Glomerular endothelial cell (primary cell): ENCODE measurements around the gene CNPY4. TPM values are rescaled to one million over a fixed set of nuclear protein-coding genes. Genes with fewer than 3 reads are reported as not detected.

Source experiments
- DNase-seq: peaks from one replicate; pipeline ENCODE4 v3.0.0-alpha.2; 2011; ENCODE audit warnings: low read depth, low spot score; ENCODE audit errors: extremely low read depth
- total RNA-seq: library from RNA; depleted of rRNA; stranded (reverse); fragments of >200 nt; gene quantifications from 2 replicates; pipeline ENCODE4 v1.2.3, GENCODE V29; 2015

CNPY4 gene
- total RNA-seq, 1 donor from 2014 or later = 23.6 TPM

DNA sequence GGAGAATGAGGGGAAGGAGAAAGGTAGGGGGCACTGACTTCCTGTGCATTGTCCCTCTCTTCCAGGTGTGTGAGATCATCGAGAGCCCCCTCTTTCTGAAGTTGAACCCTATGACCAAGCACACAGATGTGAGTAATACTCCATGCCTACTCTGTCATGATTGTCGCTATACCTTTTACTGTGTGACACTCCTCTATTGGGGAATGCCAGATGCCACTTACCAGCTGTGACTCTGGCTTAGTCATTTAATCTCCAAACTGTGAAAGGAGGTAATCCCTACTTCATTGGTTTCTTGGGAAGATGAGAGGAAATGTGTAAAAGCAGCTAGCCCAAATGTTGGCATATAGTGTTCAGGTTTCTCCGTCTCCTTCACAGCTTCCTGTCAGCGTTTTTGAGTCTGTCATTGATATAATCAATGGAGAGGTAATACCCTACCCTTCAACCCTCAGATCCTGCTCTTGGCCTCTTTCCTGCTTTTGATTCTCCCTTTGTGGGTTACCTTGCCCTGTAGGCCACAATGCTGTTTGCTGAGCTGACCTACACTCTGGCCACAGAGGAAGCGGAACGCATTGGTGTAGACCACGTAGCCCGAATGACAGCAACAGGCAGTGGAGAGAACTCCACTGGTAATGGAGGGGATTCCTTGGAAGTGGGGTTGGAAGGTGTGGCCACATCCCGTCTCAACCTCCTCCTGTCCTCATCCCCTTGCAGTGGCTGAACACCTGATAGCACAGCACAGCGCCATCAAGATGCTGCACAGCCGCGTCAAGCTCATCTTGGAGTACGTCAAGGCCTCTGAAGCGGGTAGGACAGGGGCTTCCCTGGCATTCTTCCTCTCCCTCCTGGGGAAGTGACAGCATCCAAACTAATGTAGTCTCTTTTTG lies 28.7 kb upstream of the CNPY4 start:
- DNase-seq = no peak

DNA sequence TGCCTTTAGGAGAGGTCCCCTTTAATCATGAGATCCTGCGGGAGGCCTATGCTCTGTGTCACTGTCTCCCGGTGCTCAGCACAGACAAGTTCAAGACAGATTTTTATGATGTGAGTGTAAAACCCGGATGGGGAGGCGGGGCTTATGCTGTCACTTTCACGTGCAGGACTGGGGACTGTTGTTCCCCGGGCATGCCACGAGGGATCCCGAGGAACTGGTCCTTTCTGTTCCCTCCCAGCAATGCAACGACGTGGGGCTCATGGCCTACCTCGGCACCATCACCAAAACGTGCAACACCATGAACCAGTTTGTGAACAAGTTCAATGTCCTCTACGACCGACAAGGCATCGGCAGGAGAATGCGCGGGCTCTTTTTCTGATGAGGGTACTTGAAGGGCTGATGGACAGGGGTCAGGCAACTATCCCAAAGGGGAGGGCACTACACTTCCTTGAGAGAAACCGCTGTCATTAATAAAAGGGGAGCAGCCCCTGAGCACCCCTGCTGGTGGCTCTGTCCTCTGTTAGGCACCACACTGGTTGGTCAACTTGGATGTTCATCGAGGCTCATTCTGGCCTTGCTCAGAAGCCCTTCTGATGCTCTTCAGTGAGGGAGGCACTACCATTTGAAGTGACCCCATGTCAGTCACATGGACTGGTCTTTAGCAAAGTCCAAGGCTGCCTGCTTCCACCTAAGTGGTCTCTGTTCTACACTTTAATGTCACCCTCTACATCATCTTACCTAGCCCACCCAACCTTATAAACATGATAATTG lies 27.8 kb upstream of the CNPY4 start:
- no peak for DNase-seq

DNA sequence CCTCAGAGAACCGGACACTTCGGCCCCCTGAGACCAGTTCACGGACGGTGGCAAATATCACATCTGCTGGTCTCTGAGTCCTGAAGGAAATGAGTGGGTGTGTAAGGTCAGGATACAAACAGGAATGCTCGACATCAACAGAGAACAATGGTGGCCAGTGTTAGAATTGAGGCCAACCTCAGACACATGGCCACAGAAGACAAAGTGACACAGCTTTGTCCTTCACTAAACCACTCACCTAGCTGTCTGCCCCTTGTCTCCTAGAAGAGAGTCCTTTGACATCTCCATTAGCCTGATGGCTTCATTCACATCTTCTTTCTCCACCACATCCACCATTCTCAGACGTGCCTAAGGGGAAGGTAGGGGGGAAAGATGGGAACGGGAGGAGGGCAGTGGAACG lies 26.4 kb upstream of the CNPY4 start:
- DNase-seq = no peak

DNA sequence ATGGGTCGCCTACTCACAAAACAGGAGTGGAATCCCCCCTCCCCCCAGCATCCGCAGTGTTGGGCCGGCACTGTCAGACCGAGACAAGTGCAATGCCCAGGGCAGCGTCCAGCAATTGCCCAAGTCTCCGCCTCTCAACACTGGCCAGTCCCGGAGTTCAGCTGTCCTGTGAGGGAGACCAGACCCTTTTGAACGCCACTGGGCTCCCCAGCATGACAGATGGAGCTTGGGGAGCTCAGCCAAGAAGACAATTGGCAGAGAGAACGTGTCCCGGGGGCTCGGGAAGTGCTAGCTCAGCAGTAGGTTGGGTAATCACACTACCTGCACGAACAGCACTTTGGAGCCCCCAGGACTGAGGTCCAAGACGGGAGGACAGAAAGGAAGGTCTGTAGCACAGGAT lies 25.9 kb upstream of the CNPY4 start:
- no peak for DNase-seq

DNA sequence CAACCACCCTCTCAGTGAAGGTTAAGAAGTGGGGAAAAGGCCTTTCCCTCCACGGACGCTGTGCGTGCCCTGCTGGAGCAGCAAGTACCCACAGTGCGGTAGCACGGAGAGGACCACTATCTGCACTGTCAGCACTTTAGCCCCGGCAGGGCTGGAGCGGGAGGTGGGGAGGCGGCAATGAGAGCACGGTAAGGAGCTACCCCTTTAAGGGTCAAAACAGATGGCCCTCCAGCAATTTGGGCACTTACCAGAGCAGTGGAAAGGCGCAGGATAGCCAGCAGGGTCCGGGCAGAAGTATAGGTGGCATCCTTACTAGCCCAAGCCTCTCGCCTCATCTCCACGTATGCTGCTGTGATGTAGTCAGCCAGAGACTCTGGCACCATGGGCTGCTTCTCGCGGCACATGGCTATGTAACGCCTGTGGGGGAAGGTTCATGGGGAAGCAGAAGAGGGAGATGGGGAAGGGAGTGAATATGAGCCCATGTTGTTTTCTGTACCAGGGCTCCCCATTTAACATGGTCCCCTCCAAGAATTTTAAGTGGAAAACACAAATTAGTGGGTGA lies 25.4 kb upstream of the CNPY4 start:
- DNase-seq = no peak

DNA sequence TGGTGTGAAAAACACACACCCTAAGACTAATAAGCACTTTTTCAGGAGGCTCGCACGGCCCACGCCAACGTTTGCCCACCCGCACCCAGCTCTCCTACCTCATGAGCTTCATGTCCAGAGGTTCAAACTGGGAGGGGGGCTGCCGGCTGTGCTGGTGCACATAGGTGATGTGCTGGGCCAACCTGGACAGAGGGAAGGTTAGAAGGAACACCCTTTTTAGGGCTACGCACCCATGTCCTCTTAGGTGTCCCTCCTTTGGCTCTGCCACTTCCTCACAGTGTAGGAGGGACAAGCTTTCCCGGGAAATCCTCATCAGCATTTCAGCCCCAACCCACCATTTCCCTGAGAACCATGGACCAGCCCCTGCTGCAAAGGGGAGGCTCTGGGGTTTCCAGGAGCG lies 24.1 kb upstream of the CNPY4 start:
- no peak for DNase-seq

DNA sequence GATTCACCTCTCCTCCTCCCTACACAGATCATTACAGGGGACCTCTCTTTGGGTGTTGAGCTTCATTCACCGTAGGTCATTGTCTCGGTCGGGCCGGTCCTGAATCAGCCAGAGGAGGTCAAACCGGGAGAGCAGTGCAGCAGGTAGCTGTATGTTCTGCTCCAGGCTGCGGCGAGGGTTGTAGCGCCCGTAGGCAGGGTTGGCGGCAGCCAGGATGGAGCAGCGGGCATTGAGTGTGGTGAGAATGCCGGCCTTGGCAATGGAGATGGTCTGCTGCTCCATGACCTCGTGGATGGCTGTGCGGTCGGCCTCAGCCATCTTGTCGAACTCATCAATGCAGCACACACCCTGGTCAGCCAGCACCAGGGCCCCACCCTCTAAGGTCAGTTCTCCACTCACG lies 23.7 kb upstream of the CNPY4 start:
- no peak for DNase-seq

DNA sequence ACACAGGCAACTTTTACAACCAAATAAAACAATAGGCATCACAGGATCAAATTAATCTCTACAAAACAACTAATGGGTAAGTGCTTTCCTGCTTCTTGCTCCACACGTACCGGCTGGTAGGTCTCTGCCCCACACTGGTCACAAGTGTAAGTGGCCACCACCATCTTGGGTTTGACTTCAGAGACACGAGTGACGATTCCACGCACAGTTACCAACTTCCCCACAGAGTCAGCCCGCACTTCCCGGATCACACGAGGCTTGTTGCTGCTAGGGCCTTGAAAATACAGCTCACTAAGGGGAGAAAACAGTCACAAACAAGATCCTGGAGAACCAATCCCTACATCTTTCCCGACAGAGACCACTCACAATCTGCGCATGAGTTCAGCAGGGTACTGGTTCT lies 20.5 kb upstream of the CNPY4 start:
- no peak for DNase-seq

DNA sequence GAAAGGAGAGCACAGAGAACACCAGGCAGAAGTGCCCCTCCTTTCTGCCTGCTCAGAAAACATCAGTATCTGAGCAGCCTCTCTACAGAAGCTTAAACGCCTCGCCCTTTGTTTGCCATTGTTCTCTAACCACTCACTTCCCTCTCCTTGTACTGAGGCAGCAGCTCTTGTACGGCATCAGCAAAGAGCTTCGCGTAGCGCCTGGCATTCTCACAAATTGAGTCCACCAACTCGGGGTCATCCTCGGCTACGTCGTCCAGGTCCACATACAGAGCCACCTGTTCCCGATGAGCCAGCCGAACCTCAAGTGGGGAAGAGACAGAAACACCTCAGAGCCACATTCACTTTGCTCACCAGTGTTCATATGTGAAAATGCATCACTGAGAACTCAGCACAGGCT lies 20.0 kb upstream of the CNPY4 start:
- DNase-seq = no peak

DNA sequence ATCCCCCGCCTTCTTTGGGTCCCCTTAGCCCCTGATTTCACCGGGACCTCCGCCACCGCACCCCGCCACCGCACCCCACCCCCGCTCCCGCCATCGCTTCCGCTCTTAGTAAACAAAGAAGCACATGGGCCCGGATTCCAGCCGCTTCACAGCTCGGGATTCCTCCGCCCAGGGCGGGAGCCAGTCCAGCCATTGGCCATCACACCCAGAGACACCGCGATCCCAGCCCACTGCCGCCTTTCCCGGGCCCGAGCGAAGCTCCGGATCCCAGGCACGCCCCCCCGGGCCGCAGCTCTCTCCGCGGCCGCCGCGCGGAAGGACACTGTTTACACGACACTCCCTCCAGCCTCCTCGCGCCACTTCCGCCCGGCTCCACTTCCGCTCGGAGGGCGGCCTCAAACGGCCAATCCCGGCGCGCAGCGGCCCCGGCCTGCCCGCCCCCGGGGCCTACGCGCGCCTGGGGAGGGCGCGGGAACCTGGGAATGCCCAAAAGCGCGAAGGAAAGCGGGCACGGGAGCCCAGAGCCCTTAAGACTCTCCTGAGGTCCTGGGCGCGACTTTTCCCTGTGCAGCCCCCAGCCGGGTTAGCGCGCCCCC lies 18.9 kb upstream of the CNPY4 start:
- DNase-seq = peak; percentile 58

DNA sequence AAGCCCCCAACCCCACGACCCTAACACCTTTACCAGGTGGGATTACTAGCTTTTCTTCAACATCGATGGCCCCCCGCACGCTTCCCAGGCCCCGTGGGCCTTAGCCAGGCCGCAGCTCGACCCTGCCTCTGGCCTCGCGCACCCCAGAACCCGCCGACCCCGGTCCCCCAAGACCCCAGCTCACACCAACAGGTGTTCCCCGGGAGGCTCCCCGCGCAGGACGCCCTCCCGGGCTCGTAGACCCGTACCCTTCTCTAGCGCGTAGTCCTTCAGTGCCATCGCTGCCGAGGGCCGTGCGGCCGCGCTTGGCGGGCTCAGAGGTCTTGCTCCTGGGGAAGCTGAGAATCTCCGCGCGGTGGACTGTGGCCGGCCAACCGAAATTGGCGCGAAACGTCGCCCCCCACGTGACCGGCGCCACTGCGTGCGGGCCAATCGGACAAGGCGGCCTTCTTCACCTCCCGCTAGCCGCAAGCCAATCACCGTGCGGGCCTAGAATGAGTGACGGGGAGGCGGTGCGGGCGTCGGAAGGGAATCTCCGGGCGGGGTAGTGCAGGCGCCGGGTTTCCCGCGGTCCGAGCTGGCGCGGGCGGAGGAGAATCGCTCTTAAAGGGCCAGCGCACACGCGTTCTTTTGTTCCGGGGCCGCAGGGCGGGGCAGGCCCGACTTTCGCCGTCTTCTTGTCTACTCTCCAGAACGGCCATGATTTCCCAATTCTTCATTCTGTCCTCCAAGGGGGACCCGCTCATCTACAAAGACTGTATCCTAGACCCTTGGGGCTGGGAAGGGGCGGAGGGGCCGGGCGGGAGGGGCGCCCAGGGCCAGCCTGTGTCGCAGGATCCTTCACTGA lies 18.2 kb upstream of the CNPY4 start, which contains the start of the genes AP4M1 and MCM7:
TSS of gene AP4M1 (plus strand) at position 628 of the 847 bp plus-strand sequence. CDS start at position 700, 72 bp downstream.
TSS of gene MCM7 (minus strand) at position 382 of the 847 bp plus-strand sequence. CDS start at position 279, 103 bp downstream.
- DNase-seq = peak; percentile 70

DNA sequence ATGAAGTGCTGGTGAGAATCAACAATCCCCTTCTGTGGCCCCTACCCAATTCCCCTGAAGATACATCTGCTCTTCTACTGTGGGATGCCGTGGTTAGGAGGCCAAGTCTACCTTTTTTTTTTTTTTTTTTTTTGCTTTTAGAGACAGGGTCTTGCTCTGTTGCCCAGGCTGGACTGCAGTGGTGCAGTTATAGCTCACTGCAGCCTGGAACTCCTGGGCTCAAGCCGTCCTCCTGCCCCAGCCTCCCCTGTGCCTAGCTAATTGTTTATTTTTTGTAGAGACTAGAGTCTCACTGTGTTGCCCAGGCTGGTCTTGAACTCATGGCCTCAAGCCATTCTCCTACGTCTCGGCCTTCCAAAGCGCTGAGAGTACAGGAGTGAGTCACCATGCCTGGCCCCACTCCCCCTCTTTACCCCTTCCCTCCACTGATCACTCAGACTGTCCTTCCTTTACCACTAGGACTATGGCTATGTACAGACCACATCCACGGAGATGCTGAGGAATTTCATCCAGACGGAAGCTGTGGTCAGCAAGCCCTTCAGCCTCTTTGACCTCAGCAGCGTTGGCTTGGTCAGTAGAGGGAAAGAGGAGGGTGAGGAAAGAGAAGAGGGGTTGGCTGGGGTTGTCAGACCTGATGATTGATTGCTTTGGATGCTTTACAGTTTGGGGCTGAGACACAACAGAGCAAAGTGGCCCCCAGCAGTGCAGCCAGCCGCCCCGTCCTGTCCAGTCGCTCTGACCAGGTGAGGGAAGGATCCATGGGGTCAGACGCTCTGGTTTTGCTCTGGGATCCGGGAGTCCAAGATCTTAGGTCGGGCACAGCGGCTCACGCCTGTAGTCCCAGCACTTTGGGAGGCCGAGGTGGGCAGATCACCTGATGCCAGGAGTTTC lies 16.2 kb upstream of the CNPY4 start:
- DNase-seq = no peak

DNA sequence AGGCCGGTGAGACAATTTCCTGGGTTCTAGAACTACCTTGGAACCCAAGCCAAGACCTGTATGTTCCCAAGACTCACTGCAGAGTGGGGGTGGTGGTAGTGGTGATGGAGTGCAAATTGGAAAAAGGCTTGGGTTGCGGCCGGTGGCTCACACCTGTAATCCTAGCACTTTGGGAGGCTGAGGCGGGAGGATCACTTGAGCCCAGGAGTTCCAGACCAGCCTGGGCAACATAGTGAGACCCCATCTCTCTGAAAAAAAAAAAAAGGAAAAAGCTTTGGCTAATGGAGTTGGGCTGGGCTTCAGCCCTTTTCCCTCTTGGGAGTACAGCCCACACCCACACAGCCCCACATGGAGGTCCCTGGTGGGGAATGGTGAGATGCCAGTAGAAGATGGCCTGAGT lies 13.9 kb upstream of the CNPY4 start:
- DNase-seq = no peak

DNA sequence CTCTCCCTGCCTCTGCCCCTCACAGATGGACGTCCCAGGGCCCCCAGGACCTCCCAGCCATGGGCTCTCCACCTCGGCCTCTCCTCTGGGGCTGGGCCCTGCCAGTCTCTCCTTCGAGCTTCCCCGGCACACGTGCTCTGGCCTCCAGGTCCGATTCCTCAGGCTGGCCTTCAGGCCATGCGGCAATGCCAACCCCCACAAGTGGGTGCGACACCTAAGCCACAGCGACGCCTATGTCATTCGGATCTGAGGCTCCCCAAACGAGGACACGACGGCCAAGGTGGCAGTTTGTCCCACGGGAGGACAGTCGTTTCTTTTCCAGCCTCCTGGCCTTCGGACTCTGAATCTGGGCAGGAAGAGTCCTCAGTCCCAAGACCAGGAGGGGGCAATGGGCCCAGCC lies 12.8 kb upstream of the CNPY4 start:
- no peak for DNase-seq

DNA sequence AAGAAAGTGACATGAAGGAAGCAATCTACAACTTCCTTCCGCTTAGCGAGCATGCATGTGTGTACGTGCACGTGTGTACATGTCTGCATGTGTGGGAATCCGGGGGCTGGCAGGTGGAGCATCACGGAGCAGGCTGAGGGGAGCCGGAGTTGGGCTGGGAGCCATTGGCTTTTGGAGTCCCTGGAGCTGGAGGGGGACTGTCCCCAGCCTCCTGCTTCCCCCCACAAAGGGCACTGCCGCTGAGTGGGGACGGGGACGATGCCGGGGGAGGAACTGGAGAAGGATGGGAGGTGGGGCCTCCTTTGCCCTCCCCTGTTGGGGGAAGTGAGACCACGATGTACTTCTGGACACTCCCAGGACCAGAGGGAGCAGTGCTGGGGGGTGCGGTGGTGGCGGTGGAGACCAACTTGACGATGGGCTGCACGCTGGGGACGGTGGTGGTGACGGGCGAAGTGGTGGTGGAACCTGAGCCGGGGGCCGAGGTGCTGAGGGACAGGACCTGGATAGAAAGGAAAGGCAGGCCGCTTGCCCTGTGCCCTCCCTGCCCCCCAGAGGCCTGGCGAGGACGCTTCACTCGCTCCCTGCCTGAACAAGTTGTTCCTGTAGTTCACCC lies 12.2 kb upstream of the CNPY4 start:
- no peak for DNase-seq

DNA sequence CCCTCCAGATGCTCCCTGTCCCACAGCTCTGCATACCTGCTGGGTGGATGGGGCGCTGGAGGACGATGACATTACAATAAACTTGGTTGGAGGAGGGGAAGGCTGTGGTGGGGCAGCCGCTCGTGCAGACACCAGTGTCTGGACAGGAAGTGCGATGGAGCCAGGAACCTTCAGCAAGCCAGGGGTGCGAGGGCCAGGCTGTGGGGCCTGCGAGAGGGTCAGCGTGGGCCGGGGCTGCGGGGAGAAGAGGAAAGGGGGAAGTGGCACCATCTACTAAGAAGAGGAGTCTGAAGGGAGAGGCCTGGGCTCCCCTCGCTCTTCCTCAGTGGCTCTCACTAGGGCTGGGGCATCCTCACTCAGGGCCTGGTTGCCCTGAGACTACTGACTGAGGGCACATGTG lies 11.5 kb upstream of the CNPY4 start:
- no peak for DNase-seq

DNA sequence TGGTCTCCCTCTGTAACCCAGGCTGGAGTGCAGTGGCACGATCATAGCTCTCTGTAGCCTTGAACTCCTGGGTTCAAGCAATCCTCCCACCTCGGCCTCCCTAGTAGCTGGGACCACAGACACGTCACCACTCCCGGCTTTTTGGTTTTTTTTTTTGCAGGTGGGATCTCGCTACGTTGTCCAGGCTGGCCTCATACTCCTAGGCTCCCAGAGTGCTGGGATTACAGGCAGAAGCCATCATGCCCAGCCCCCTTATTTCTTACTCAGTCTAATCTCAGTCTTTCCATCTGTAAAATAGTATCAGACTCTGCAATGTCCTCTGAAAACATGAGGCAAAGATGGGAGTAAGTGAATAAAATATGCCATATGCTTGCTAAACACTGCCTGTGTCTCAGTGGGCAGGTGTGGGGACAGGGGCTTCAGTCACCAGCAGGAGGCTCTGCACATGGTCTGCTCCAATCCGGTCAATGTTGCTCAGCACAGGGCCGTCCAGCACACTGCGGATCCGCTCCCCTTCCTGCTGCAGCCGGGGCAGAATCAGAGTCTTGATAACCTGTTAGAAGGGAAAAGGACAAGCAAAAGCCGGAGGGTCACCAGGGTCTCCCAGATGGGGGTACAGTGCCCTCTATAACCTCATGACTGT lies 9.8 kb upstream of the CNPY4 start:
- DNase-seq = no peak

DNA sequence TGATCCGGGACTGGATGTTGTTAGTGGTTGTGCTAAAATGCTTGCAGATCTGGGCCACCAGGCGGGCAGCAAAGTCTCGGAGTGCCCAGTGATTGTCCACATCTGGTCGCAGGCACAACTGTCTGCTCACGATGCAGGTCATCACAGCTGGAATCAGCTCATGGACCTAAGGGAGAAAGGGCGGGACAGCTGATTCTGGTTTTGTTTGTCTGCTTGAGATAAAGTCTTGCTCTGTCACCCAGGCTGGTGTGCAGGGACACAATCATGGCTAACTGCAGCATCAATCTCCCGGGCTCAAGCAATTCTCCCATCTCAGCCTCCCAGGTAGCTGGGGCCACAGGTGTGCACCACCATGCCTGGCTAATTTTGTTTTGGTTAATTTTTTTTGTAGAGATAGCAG lies 8.3 kb upstream of the CNPY4 start:
- no peak for DNase-seq
